Measurements from ENCODE around the gene CFAP61. TPM values are rescaled to one million over a fixed set of nuclear protein-coding genes. Genes with fewer than 3 reads are reported as not detected.

The CFAP61 gene
- total RNA-seq, 1 experiment from 2014 or later: not detected

DNA sequence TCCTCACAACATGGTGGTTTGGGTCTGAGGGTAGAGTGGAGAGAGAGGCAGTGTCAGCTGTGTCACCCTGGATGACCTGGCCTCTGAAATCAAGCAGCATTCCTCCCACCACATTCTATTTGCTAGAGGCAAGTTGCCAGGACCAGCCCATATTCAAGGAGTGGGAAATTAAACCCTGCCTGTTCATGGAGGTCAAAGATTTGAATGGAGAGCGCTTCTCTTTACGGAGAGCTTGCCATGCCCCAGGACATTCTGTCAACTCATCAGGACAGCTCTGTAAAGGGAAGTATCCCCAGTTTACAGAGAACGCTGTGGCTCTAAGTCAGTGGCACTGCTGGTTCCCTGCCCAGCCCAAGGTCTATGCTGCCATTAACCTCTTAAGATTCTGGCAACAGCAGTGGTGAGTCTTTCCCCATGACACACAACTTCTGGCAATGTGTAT, 225.6 kb downstream of the CFAP61 start:
- Histone ChIP-seq H3F3A (ENCODE audit: low read length, unreplicated experiment) (no peaks in the 10 kb centered on the region), H3K9me2 (replicated peaks; ENCODE audit: low read length) (no peaks in the 10 kb centered on the region), H3K4me3 (ENCODE audit: low read length) (no peak overlapping the region), H3K79me2 (ENCODE audit: low read length) (no peaks in the 10 kb centered on the region), H3K4me1 (ENCODE audit: insufficient read depth, low read length) (no peaks in the 10 kb centered on the region), H3K4me2 (ENCODE audit: low read length) (no peak overlapping the region), H3K27me3 (ENCODE audit: low read length) (peaks cover 40% of the 10 kb centered on the region), H3K27ac (ENCODE audit: low read length) (no peak overlapping the region), H3K36me3 (ENCODE audit: low read depth, low read length) (no peaks in the 10 kb centered on the region), H3K9me3 (ENCODE audit: low read length) (no peaks in the 10 kb centered on the region), H2AFZ (ENCODE audit: low read length) (no peak overlapping the region), H3K9ac (ENCODE audit: low read length) (no peak overlapping the region), H4K20me1 (ENCODE audit: low read length) (no peaks in the 10 kb centered on the region)
- BruUV-seq (replicated peaks): no TSS peak
- intact Hi-C loops (cut with micrococcal nuclease): no loop called here
- DNase-seq: no peak
- no peak for ATAC-seq
- CTCF ChIA-PET: no interaction called here
- TF ChIP-seq EZH2phosphoT487 (IDR thresholded peaks at IDR 0.05; ENCODE audit: borderline replicate concordance, low read length): no peak
- no peak for TF ChIP-seq CTCF (conservative IDR thresholded peaks at IDR 0.05; ENCODE audit: low read depth, low read length)
- no peak for TF ChIP-seq EZH2 (IDR thresholded peaks at IDR 0.05; ENCODE audit: low read length, unreplicated experiment)
- POLR2A ChIA-PET (ENCODE audit: unreplicated experiment): no interaction called here

GRCh38 chr20:20286061-20286460, 233.7 kb downstream of the CFAP61 start:
- no TSS peak for BruUV-seq (replicated peaks)
- ChIA-PET POLR2A (ENCODE audit: unreplicated experiment) (no interaction called here), CTCF (no interaction called here)
- Histone ChIP-seq H4K20me1 (ENCODE audit: low read length) (no peaks in the 10 kb centered on the region), H3K79me2 (ENCODE audit: low read length) (no peaks in the 10 kb centered on the region), H3K27me3 (ENCODE audit: low read length) (peaks cover 35% of the 10 kb centered on the region), H3K4me3 (ENCODE audit: low read length) (no peak overlapping the region), H3K27ac (ENCODE audit: low read length) (no peak overlapping the region), H3K4me2 (ENCODE audit: low read length) (no peak overlapping the region), H3F3A (ENCODE audit: low read length, unreplicated experiment) (no peaks in the 10 kb centered on the region), H3K4me1 (ENCODE audit: insufficient read depth, low read length) (no peaks in the 10 kb centered on the region), H3K9ac (ENCODE audit: low read length) (no peak overlapping the region), H3K36me3 (ENCODE audit: low read depth, low read length) (no peaks in the 10 kb centered on the region), H3K9me2 (replicated peaks; ENCODE audit: low read length) (no peaks in the 10 kb centered on the region), H2AFZ (ENCODE audit: low read length) (no peak overlapping the region), H3K9me3 (ENCODE audit: low read length) (no peaks in the 10 kb centered on the region)
- no peak for DNase-seq
- intact Hi-C loops (cut with micrococcal nuclease): loop anchor here (10.0 kb wide), 1 partner anchor 59 kb away; no protein-coding TSS in a partner anchor
- ATAC-seq: no peak
- TF ChIP-seq EZH2phosphoT487 (IDR thresholded peaks at IDR 0.05; ENCODE audit: borderline replicate concordance, low read length) (no peak), CTCF (conservative IDR thresholded peaks at IDR 0.05; ENCODE audit: low read depth, low read length) (no peak), EZH2 (IDR thresholded peaks at IDR 0.05; ENCODE audit: low read length, unreplicated experiment) (no peak)

DNA sequence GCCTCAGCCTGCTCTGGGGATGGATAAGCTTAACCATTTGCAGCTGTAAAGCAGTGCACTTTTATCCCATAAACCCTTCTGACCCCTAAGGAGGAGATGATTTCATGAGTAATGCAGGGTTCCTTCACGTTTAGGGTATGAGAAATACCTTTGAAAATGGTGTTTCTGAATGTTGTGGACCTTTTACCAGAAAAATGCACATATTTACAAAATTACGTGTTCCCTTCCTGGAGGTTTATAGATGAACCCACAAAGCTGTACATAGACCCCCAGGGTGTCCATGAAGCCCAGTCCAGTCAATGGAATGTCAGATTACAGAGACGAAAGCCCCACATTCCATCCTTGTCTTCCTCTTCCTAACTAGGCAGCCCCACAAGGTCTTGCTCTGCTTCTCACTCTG, 237.0 kb downstream of the CFAP61 start:
- Histone ChIP-seq H3K27me3 (ENCODE audit: low read length) (peaks cover 17% of the 10 kb centered on the region), H3K4me1 (ENCODE audit: insufficient read depth, low read length) (no peaks in the 10 kb centered on the region), H3K4me3 (ENCODE audit: low read length) (no peak overlapping the region), H3K79me2 (ENCODE audit: low read length) (no peaks in the 10 kb centered on the region), H3K4me2 (ENCODE audit: low read length) (no peak overlapping the region), H4K20me1 (ENCODE audit: low read length) (no peaks in the 10 kb centered on the region), H3K36me3 (ENCODE audit: low read depth, low read length) (no peaks in the 10 kb centered on the region), H3F3A (ENCODE audit: low read length, unreplicated experiment) (no peaks in the 10 kb centered on the region), H3K27ac (ENCODE audit: low read length) (no peak overlapping the region), H3K9me3 (ENCODE audit: low read length) (no peaks in the 10 kb centered on the region), H3K9me2 (replicated peaks; ENCODE audit: low read length) (no peaks in the 10 kb centered on the region), H3K9ac (ENCODE audit: low read length) (no peak overlapping the region), H2AFZ (ENCODE audit: low read length) (no peak overlapping the region)
- ChIA-PET POLR2A (ENCODE audit: unreplicated experiment) (no interaction called here), CTCF (no interaction called here)
- BruUV-seq (replicated peaks): no TSS peak
- DNase-seq (no peak), ATAC-seq (no peak)
- TF ChIP-seq EZH2phosphoT487 (IDR thresholded peaks at IDR 0.05; ENCODE audit: borderline replicate concordance, low read length): no peak
- no peak for TF ChIP-seq CTCF (conservative IDR thresholded peaks at IDR 0.05; ENCODE audit: low read depth, low read length)
- TF ChIP-seq EZH2 (IDR thresholded peaks at IDR 0.05; ENCODE audit: low read length, unreplicated experiment): no peak
- intact Hi-C loops (cut with micrococcal nuclease): loop anchor here (10.0 kb wide), 1 partner anchor 55 kb away; no protein-coding TSS in a partner anchor
